ENCODE measurements around the gene JDP2. TPM values are rescaled to one million over a fixed set of nuclear protein-coding genes. Genes with fewer than 3 reads are reported as not detected.
"Not testable (repeated sequence)": the region's sequence is repeated elsewhere in the genome, so short reads cannot be mapped to it uniquely, and the experiment has no call there.

Gene JDP2, protein sequence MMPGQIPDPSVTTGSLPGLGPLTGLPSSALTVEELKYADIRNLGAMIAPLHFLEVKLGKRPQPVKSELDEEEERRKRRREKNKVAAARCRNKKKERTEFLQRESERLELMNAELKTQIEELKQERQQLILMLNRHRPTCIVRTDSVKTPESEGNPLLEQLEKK
- 11.2 and 17.4 TPM in 2 replicates for total RNA-seq (2014; rRNA removed; shearing (Covaris generic))

DNA sequence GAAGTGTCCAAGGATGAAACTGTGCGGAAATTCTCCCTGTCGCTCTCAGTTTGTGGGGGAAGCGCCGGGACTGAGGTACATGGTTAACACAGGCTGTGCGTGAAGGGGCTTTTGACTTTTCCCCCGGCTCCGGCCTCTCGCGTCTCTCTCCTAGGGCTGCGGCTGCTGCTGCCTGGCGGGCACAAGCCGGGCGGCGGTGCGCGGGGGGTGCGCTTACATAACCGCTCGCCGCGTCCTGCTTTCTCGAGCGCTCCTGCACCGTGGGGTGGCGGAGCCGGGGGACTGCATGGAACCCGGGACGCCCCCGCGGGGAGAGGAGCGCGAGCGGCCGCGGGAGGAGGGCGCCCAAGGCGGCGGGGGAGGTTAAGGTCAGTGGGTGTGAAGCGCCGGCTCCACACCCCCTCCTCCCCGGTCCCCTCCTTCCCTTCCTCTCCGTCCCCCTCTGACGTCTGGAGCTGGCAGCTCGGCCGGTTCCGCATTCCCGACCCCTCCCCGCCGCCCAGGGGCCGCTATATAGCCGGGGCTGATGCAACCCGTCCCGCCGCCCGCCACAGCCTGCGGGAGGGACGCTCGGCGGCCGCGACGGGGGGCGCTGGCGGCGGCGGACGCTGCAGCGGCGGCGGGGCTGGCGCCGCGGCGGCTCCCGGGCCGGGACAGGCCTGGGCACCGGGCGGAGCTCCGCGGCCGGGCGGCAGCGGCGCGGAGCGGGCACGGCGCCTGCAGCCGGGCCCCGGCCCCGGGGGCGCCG is at the start of gene JDP2:
Gene JDP2 (plus strand): TSS at position 541 of the 748 bp plus-strand sequence. CDS start 9,899 bp downstream, outside the sequence.
- DNase-seq (ENCODE audit: low read depth), result peak; percentile 69

GRCh38 chr14:75379246-75379929 is 48.4 kb upstream of the JDP2 start:
- DNase-seq (ENCODE audit: low read depth), result no peak

GRCh38 chr14:75379930-75380270 is 47.9 kb upstream of the JDP2 start:
- no peak for DNase-seq (ENCODE audit: low read depth)

DNA sequence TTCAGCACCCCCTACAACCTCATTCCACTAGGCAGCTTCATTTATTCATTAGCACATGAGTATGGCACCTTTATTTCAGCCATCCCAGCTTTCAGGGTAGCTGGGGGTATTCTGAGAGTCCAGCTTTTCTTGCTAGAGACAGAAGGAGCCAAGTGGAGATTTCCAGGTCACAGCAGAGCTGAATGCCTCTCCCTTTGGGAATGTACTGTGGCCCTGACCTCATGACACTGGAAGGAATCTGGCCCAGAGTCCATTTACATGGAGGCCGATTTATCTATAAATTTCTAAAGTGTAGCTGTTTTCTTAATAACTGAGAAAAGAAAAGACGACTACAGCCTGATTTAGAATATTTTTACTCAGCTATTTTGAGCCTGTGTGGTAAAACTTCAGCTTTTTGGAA is 47.2 kb upstream of the JDP2 start:
- no peak for DNase-seq (ENCODE audit: low read depth)

- DNase-seq (ENCODE audit: low read depth), result no peak
Observed at GRCh38 chr14:75381642-75382041, 46.2 kb upstream of the JDP2 start.

- DNase-seq (ENCODE audit: low read depth), result not testable (repeated sequence)
Observed at GRCh38 chr14:75383219-75383618, 44.6 kb upstream of the JDP2 start.

DNA sequence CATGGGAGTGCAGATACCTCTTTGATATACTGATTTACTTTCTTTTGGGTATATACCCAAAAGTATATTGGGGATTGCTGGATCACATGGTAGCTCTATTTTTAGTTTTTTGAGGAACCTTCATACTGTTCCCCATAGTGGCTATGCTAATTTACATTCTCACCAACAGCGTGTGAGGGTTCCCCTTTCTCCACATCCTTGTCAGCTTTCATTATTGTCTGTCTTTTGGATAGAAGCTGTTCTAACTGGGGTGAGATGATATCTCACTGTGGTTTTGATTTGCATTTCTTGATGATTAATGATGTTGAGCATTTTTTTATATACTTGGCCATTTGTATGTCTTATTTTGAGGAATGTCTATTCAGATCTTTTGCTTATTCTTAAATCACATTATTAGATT is 44.1 kb upstream of the JDP2 start:
- no peak for DNase-seq (ENCODE audit: low read depth)

DNA sequence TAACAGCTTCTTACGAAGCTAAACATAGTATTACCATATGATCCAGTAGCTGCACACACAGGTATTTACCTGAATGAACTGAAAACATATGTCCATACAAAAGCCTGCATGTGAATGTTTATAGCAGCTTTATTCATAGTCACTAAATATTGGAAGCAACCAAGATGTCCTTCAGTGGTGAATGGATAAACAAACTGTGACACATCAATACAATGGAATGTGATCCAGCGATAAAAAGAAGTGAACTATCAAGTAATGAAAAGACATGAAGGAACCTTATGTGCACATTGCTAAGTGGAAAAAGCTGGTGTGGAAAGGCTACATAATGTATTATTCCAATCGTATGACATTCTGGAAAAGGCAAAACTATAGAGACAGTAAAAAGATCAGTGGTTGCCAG is 38.1 kb upstream of the JDP2 start:
- DNase-seq (ENCODE audit: low read depth), result no peak

GRCh38 chr14:75390183-75390582 is 37.6 kb upstream of the JDP2 start:
- DNase-seq (ENCODE audit: low read depth), result no peak

DNA sequence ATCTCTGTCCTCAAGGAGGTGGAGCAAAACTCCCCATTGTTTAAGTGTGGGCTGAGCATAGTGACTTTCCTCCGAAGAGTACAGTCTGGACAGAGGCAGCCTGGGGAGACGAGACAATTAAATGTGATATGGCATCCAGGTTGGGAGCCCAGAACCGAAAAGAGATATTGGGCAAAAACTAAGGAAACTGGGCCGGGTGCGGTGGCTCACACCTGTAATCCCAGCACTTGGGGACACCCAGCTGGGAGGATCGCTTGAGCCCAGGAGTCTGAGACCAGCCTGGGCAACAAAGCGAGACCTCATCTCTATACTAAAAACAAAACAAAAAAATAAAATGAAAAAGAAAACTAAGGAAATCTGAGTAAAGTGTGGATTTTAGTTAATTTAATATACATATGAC is 35.9 kb upstream of the JDP2 start:
- DNase-seq (ENCODE audit: low read depth), result no peak

DNA sequence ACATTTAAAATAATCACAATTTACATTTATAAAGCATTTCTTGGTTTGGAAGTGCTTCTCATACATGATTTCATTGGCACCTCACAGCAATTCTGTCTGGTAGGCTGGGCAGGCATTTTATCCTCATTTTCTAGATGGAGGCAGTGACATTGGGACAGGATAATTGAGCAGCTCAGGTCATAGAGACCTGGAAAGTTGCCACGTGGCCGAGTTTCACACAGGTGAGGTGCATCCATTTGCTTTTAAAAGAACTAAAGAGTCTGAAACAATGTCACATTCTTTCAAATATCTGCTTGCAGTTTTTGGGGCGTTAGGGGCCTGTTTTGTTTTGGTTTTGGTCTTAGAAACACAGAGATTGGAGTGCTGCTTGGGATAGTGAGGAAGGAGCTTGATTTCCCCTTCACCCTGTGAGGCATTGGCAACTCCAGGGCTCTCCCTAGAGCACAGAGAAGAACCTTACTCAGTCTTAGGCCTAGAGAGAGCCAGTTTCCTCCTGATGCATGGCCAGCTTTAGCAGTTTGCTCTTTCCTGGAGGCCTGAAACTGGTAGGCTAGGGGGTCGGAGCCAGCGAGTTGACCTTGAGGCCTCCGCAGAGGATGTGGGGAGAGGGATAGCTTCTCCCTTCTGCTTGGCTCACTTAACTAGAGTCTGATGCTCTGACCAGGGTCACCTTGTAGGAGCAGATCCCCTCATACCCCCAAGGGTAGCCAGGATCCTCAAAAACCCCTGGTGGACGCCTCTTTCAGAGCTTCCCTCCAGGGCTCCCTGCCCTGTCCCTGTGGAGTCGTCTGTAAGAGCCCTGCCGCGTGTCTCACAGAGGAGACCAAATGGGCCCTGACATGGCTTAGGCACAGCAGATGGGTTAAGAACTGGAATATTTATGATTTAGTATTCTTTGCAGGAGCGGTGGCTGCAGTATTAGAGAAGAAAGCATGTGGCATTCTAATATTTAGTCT is 34.9 kb upstream of the JDP2 start:
- DNase-seq (ENCODE audit: low read depth), result no peak

DNA sequence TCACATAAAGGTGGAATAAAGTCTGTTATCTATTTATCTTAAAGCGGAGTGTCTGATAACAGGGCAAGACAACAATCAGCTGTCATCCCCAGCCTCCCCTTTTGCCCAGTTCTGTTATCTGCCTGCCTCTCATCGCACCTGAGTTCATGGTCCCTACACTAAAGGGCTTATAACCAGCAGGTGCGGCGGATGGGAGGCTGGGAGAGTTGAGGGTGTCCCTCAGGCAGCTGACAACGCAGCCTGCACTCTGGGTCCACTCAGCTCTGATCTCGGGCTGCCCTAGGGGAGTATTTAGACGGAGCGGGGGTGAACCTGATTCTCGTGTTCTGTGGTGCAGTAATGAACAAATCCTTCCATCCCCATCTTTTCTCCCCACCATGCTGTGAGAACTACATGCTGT is 34.0 kb upstream of the JDP2 start:
- no peak for DNase-seq (ENCODE audit: low read depth)

DNA sequence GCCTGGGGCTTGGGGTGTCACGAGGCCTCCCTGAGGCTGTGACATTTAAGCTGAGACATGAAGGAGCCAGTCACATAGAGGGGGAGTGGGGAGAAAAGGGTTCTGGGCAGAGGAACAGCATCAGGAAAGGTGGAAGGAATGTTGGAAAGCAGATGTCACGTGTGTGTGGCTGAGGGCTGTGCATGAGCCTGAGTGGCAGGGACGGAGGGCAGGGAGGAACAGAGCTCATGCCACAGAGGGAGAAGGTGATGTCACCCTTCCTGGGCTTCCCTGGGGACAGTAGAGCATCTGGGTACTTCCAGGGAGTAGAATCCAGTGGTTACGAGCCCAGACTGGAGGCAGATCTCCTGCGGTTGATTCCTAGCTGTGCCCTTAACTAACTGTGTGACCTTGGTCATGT is 32.0 kb upstream of the JDP2 start:
- DNase-seq (ENCODE audit: low read depth), result no peak

GRCh38 chr14:75399321-75399720 is 28.5 kb upstream of the JDP2 start:
- no peak for DNase-seq (ENCODE audit: low read depth)

- peak; percentile 84 for DNase-seq (ENCODE audit: low read depth)
Observed at GRCh38 chr14:75399843-75400775, 27.7 kb upstream of the JDP2 start.

DNA sequence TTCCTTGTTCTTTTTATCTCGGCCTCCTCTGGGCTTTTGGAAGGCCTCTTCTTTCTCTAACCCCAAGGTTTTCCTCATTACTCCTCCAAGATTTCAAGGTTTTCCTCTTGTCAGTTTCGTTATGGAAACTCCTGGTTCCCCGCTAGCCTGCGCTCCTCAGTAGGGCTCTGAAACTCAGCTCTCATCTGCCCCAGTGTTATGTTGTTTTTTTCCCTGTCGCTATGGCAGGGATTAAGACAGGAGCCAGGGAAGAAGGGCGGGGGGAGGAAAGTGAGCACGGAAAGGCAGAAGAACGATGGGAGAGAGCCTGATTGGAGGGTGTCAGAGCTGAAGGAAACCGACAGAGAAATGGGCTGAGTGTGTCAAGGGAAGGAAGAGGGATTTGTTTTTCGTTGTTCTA is 26.5 kb upstream of the JDP2 start:
- DNase-seq (ENCODE audit: low read depth), result peak; percentile 54

DNA sequence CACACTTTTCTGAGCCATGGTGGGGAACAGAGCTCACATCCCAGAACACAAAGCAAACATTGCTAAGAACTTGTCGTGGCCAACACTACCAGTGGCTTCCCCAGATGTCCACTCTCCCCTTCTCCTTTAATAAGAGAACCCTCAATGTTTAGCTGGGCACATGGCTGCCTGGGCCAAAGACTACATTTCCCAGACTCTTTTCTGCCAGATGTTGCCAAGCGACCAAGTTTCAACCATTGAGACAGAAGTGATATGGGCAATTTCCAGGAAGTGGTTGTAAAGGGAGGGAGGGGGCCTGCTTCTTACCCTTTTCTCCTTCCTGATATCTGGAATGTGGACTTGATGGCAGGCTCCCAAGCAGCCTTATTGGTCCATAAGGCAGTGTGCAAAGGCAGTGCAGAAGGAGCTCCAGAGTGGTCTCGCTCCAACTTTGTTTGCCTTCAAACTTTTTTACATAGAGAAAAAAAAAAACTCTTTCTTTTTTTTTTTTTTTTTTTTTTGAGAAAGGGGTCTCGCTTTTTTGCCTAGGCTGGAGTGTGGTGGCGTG is 24.9 kb upstream of the JDP2 start:
- DNase-seq (ENCODE audit: low read depth), result no peak

DNA sequence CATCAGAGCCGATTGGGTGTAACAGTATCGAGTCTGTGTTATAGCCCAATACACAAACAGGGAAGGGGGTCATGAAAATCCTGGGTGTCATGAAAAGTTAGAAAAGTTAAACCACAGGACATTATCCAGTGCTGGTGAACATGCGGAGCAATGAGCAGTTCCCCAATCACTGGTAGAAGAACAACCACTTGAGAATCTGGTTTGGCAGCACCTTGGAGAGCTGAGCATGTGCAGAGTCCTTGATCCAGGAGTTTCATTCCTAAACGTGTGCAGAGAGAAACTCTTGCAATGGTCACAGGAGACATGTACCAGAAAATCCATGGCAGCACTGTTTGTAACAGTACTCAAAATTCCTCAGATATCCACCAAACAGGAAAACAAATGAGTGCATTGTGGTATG is 23.0 kb upstream of the JDP2 start:
- DNase-seq (ENCODE audit: low read depth), result no peak

GRCh38 chr14:75406102-75406501 is 21.7 kb upstream of the JDP2 start:
- DNase-seq (ENCODE audit: low read depth), result no peak

- no peak for DNase-seq (ENCODE audit: low read depth)
Observed at GRCh38 chr14:75406856-75407255, 21.0 kb upstream of the JDP2 start.
